Hematopoietic multipotent progenitor cell treated with erythropoietin and hydrocortisone succinate and interleukin-3 and kit ligand, for 6 days (in vitro differentiated cells): Measurements from ENCODE around the gene ANK3.

Experiments used
- DNase-seq: peaks from one replicate; pipeline ENCODE4 v3.0.0-alpha.2; 2015

Gene ANK3

DNA sequence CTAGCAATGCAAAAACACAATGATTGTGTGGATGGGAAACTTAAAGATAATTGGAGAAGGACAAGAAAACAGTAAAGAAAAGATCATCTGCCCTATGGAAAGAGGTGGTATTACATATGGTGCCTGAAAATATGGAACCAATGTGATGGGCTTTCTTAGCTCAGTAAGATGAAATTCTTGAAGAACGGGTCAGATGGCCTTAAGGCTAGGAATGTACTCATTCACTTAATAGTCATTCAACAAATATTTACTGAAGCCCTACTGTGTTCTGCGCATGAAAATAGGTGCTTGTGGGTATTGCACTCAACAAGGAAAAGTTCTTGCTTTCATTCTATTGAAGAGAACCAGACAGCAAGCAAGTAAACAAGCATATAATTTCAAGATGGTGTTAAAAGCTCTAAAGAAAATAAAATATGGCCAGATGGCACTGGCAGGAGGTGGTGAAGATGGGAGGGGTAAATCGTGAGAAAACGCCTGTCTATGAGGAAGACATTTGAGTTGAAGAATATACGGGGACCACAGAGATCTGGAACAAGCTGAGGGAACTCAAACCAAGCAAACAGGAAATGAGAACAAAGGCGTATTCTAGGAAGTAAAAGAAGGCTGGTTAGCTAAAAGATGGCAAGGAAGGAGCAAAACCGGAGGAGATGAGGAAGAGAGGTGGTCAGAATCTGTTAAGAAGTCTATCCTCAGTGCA lies 179.7 kb downstream of the ANK3 start:
- no peak for DNase-seq

DNA sequence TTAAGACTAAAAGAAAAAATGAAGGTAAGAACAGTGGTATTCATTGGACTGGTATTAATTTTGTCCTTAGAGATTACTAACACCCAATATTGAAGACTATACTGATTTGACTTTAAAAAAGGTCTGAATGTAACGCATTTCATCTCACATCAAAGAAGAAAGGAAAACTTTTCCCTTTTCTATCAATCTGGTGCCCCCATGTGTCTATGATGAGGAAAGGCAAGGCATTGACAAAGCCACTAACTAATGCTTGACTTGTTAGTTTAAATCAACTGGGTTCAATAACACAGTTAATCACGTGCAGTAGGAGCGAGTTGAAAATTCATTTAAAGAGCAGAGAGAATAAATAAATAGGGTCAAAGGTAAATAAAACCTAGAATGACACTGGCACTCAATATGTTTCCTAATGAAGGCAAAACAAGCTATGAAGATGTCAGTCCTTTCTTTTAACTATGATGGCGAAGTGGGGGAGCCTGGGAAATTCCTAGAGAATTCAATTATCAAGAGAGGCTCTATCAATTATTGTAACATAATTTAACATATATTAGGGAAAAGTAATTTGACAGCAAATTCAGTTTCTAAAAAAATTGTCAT lies 180.9 kb downstream of the ANK3 start:
- peak; percentile 74 for DNase-seq

DNA sequence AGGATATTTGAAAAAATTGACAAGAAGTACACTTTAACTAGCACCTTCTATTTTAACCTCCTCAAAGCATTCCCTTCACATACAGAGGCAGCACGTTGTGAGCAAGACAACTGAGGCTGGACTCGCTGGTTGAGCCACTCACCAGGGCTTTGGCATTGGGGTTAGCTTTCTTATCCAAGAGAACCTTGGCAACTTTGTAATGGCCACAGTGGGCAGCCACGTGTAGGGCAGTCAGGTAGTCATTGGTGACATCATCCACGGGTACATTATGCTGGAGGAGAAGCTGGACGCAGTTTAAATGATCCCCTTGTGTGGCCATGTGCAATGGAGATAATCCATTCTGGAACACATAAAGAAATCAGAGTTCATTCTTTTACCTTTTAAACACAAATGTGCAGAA lies 181.8 kb downstream of the ANK3 start:
- DNase-seq = no peak

- DNase-seq = no peak
Measured at GRCh38 chr10:60206735-60207134, 182.9 kb downstream of the ANK3 start.

DNA sequence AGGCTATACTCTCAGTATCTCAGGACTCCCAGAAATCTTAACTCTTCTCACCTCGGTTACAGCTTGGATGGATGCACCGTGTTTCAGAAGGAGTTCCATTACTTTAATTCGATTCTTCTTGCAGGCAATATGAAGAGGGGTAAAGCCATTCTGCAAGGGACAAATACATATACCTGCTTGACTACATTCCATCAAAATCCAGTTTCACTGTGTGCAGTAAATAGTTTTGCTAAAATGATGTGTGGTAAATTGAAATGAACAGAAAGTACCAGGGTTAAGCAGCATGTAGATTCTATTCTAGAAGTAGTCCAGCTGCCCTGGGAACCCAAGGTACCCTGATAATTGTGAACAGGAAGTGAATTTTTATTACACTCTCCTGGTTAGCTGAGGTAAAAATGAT lies 183.9 kb downstream of the ANK3 start:
- no peak for DNase-seq

- peak; percentile 65 for DNase-seq
Measured at GRCh38 chr10:60203993-60204618, 185.6 kb downstream of the ANK3 start.

GRCh38 chr10:60200682-60201053 lies 189.0 kb downstream of the ANK3 start:
- DNase-seq = no peak

- DNase-seq = no peak
Measured at GRCh38 chr10:60200012-60200681, 189.5 kb downstream of the ANK3 start.

DNA sequence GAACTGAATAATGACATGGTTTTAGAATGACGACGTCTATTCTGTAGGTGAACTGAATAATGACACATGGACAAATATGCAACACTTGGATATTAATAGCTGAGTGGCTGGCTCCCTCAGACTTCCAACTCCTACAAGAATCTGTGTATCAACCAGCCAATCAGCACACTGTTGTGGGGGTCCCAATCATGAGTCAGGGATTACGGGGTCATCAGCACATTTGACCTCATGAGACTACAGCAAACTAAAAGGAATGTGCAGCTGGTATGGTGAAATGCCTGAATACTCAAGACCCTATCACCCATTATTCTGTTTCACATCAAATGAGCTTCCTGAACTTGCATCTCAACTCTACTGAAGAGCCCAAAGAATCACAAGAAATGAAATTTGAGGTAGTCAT lies 192.5 kb downstream of the ANK3 start:
- no peak for DNase-seq

- no peak for DNase-seq
Measured at GRCh38 chr10:60194421-60194820, 195.3 kb downstream of the ANK3 start.

DNA sequence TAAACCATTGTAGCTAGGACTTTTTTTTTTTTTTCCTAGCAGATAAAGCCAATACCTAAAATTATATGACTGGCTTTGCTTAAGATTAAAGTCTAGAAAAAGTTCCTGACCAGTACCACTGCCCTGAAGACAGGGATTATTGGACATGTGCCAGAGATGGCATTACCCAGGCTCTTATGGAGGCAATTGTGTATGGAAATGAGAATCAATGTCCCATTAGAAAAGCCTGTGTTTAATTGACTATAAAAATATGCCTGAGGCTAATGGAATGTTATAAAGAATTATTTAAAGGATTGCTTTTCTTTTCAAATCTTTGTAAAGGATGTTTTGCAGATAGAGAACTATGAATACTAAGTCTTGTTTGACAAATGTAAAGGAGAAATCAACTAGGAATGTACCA lies 196.7 kb downstream of the ANK3 start:
- DNase-seq = no peak

DNA sequence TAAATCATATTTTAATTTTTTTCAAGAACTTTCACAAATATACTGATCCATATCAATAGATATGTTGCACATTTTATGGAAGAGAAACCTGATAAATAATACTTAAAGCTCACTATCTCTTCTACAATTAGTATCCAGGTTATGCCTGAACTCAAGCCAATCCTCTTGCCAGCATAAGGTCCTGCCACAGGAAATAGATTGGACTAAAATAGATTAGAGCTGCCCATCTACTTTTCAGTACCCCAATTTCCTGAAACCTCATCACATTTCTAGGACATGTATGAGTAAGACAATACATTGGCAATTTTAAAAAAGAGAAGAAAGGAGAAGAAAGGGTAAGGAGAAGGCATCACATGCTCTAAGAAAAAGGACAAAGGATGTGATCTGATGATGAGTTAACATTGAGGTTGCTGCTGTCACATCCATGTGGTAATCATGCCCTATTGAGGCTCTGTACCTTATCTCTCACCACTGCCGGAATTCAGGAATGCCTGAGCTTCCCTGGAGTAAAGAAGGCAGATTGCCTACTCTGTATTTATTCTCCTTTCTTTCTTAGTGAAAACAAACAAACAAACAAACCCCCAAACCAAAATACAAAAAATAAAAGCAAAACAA lies 199.7 kb downstream of the ANK3 start:
- no peak for DNase-seq

DNA sequence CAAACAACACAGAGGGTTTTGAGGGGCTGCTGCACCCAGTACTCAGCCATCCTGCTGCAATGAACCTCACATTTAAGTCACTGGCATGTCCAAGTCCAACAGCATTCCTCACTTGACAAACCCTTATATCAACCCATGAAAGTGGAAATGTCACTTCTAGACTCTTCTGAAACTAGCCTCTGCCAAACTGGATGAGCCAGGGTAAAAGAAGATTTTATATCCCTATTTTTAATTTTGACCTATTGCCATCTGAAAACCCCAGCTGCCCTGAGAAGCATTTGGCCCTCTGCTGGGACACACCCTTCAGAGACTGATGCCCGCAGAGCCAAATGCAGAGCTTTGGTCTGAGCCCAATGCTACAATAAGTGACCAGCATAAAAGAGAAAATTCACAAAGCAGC lies 201.1 kb downstream of the ANK3 start:
- DNase-seq = no peak

DNA sequence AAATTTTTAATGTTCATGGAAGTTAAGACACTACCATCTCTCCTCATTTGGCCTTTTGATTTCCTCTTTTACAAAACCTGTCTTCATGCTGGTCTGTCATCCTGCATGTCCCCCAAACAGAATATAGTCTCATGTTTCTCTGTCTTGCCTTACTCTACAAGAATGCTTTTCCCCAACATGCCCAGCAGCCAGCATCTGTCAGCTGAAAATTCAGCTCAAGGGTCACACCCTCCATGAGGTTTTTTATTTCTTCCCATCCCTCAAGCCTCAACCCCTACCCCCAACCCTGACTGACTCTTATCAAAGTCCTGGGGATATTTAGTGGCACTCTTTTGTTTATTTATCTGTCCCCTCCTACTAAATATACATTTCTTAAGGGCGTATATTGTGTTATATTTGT lies 202.0 kb downstream of the ANK3 start:
- DNase-seq = no peak

DNA sequence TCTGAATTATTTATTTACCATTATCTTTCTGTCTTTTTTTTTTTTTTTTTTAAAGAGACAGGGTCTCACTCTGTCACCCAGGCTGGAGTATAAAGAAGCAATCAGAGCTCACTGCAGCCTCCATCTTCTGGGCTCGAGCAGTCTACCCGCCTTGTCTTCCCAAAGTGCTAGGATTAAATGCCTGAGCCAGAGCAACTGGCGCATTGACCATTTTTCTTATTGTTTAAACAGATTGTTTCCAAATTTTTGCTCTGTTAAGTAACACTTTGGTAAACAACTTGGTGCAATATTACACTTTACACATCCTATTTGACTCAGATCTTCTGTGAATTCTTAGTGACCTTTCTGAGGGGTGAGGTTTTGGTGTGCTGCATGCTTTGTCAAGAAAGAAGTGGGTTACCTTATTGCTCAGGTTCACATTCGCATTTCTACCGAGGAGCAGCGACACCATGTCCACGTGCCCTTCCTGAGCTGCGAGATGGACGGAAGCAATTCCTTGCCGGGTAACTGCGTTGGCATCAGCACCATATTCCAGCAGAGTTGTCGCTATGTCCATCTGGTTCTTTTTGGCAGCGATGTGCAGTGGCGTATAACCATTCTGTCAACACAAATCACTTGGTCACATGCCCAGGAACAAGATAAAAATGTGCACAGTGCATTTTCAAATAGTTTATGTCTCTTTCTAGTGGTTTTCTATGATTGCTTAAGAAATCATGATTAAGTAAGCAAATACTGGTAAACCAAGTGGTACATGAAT lies 203.2 kb downstream of the ANK3 start:
- no peak for DNase-seq

GRCh38 chr10:60185421-60185820 lies 204.3 kb downstream of the ANK3 start:
- peak; percentile 11 for DNase-seq

DNA sequence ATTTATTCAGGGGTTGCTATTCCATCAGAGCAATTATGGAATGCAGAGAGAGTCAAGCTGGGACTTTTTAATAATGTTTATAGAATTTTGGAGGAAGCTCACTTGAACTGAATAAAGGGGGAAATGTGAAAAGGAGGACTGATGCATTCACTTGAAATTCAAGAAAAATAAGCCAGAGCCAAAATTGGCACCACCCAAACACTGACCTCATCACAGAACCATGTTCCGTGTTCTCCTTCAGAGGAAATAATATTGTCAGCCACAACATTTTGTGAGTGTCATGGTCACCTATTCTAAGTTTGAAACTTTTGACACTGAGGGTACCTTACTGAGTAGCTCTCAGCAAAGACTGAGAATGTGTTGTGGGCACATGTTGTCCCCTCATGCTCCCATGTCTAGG lies 207.0 kb downstream of the ANK3 start:
- DNase-seq = no peak

DNA sequence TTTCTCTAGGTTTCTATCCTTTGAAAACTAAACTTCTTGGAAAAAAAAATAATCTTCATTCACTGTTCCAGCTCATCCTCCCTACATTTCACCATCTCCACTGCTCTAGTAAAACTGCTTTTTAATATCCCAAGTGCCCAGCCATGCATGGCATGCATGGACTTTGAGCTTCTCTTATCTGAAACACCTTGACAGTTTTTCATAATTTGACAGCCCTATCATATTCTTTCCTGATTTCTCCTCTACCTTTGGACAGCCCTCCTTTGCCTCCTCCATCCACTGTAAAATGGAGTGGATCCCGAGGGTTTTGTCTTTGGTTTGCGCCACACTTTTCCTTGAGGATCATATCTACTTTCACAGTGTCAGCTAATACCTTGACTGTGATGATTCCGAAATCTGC lies 212.8 kb downstream of the ANK3 start:
- DNase-seq = no peak

DNA sequence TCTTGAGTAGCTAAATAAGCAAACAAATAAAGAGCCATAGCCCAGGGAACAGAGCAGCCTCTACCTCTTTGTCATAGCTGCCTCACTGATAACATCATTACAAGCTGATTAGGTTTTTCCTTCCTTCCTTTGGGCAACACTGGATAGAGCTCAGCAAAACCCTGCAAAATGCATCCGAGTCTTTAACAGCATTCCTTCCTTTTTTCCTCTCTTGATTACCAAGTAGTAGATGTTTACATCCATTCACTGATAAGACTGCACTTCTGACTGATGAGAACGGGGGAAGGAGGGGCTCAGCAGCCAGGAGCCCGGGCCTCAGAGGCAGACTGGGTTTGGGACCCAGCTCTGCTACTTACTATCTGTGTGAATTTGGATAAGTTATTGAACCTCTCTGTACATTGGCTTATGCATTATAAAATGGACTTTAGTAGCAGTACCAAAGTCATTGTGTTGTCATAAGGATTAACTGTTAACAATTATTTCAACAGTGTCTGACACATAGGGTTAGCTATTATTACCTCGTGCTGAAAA lies 214.2 kb downstream of the ANK3 start:
- DNase-seq = no peak

- no peak for DNase-seq
Measured at GRCh38 chr10:60172363-60172990, 217.2 kb downstream of the ANK3 start.

DNA sequence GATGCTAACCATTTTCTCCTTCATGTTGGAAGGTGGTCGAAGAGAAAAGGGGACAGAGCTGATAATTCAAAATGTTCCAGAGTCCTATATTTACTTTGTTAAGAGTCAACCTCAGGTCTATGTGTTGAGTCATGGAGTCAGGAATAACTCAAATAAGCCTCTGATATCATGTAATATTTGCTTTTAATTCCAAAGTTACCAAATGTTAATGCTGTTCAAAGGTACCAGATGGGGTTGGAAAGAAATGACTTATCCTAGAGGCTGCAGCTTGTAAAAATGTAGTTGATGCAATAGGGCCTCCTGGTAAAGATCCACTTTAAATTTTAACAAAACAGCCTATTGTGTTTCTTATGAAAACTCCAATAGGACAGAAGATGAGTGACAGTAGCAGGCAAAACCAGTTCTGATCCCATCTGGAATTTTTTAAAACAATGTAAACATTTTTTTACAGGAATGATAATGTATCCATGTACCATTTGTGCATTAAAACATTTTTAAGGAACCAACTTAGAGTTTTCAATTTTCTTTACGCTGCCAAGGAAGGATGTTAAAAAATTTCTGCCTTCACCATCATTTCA lies 218.2 kb downstream of the ANK3 start:
- no peak for DNase-seq

DNA sequence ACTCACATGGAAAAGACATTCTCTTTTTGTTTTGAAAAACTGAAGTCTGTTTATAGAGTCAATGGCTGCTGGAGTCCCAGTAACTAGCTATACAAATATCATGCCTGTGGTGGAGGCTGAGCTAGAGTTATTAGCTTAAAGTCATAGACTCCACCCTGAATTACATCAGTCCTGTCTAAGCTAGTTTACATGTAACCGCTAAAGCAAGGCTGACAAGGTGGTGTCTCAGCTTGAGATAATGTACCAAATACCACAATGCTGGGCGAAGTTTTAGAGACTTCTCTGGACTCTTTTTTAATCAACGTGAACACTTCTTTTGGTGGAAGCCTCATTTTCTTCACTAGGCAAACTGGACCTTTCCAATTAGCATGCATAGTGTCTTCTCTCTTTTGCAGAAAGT lies 219.4 kb downstream of the ANK3 start:
- DNase-seq = no peak
